ENCODE results near the gene SEBOX.

The SEBOX gene

GRCh38 chr17:28368915-28369683 is 4.1 kb upstream of the SEBOX start:
- DNase-seq (ENCODE audit: low spot score): no peak

DNA sequence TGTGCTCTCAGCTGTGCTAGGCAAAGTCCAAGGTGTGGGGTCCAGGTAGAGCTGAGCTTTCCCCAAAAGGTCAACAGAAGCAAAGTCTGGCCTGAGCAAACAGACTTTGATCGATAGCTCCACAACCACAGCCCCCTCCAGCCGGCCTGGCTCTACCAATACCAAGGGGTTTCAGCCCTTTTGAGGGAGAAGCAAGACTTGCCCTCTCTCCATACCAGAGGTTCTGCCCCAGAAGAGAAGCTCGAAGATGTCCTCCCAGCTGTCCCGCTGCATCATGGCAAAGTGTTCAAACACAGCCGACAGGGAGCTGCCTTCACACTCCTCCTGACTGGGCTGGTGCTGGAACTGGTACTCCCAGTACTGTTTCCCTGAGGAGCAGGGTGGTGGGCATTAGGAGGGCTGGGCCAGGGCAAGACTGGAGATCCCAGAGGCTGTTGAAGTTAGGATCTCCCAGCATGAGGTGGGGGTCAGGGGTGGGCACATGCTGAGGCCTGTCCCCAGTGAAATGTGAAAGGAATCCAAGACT is 3.4 kb upstream of the SEBOX start:
- DNase-seq (ENCODE audit: low spot score): no peak

- DNase-seq (ENCODE audit: low spot score): no peak
Measured at GRCh38 chr17:28367641-28368305, 2.8 kb upstream of the SEBOX start.

- no peak for DNase-seq (ENCODE audit: low spot score)
Measured at GRCh38 chr17:28366605-28367004, 1.6 kb upstream of the SEBOX start.

GRCh38 chr17:28365487-28365886 is 488 bp upstream of the SEBOX start:
- no peak for DNase-seq (ENCODE audit: low spot score)

- no peak for DNase-seq (ENCODE audit: low spot score)
Measured at GRCh38 chr17:28363776-28364650, 986 bp downstream of the SEBOX start.

- DNase-seq (ENCODE audit: low spot score): no peak
Measured at GRCh38 chr17:28363186-28363585, 1.8 kb downstream of the SEBOX start.

DNA sequence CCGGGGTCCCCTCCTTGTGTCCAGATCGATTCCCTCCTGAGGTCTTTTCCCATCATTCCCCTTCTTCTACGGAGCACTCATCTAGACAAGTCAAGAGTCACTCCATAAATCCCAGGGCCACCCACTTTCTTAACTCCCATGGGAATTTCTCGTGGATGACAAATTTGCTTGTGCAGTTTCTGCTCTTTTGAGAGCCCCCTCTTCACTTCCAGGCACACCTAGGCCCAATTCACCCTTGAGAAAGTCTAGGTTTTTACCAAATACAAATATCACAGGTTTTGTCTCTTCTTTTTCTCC is 7.2 kb downstream of the SEBOX start:
- DNase-seq (ENCODE audit: low spot score): no peak

GRCh38 chr17:28357061-28357900 is 7.7 kb downstream of the SEBOX start, which contains the start of gene POLDIP2:
Gene POLDIP2, minus strand, starts transcription at chr17:28357527. Its CDS starts 79 bp downstream, at chr17:28357448.
- DNase-seq (ENCODE audit: low spot score): peak; percentile 95

- DNase-seq (ENCODE audit: low spot score): no peak
Measured at GRCh38 chr17:28350271-28350670, 14.7 kb downstream of the SEBOX start.

DNA sequence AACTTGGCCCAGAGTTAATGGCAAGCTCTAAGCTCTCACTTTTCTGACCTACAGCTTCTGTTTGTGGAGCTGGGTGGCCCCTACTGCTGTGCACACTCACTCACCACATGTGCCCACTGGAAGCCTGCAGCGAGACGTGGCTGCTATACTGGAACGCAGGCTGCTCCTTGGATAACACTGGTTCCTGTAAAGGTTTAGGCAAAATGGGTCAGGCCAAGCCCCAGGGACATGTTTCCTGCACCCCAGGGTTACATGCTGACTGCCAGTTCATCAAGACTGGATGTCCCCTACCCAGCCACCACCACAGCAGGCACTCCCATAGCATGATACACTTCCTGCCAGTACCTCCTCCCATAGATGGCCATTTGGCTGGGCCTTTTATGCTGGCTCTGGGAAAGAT is 16.0 kb downstream of the SEBOX start:
- no peak for DNase-seq (ENCODE audit: low spot score)

- DNase-seq (ENCODE audit: low spot score): peak; percentile 96
Measured at GRCh38 chr17:28347261-28347891, 17.6 kb downstream of the SEBOX start.

DNA sequence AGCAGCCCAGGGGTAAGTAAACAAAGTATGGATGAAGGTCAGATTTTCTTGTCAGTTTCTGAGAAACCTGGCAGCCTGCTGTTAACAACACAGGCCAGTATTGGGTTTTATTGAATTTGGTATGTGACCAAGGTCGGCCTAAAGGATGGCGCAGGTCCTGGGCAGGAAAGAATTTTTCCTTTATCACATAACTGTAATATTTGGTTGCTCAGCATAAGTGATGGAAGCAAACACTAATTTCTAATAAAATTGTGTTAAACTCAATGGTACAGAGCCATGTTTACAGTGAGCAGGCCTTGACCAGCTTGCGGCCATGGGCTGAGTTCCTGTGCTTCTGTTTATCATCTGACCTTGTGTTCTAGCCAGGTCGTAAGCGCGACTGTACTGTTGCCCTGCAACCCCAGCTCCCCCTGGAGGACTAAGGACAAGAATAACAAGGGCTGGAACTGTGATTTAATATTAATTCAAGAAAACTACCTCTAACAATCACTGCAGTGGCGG is 18.2 kb downstream of the SEBOX start:
- no peak for DNase-seq (ENCODE audit: low spot score)

DNA sequence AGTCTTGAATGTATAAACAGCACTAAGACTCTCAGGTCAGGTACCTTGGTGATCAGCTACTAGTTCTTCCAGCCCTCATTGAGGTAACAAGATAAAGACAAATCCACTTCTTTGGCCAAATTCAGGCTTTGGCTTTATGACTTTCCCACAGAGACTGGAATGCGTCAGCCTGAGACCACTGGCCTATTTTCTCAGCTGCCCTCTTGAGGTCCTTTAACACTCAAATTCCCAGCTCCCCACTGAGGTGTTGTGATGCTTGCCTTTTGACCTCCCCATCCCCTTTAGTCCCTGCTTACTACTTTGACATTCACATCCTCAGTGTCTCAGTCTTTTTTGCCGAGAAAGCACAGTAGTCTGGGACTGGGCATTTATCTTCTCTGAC is 18.8 kb downstream of the SEBOX start:
- no peak for DNase-seq (ENCODE audit: low spot score)

GRCh38 chr17:28345419-28346198 is 19.4 kb downstream of the SEBOX start:
- peak; percentile 66 for DNase-seq (ENCODE audit: low spot score)

DNA sequence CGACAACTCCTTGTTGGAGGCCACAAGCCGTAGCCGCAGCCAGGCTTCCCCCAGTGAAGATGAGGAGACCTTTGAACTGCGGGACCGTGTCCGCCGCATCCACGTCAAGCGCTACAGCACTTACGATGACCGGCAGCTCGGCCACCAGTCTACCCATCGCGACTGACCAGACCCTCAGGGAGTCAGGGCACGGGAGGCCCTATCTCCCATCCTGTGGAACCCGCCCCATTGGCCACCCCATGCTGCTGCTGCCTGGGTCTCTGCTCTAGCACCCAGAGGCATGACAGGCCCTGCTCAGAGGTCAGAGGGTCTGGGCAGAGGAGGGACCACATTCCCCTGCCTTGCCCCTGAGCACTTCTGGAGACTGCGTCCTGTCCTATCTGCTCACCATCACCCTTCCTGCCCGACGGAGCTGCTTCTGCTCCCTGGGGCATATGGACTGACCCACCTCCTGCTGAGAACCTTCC is 20.5 kb downstream of the SEBOX start:
- DNase-seq (ENCODE audit: low spot score): no peak

GRCh38 chr17:28344011-28344410 is 21.0 kb downstream of the SEBOX start:
- no peak for DNase-seq (ENCODE audit: low spot score)

GRCh38 chr17:28343491-28343932 is 21.5 kb downstream of the SEBOX start:
- peak; percentile 76 for DNase-seq (ENCODE audit: low spot score)

DNA sequence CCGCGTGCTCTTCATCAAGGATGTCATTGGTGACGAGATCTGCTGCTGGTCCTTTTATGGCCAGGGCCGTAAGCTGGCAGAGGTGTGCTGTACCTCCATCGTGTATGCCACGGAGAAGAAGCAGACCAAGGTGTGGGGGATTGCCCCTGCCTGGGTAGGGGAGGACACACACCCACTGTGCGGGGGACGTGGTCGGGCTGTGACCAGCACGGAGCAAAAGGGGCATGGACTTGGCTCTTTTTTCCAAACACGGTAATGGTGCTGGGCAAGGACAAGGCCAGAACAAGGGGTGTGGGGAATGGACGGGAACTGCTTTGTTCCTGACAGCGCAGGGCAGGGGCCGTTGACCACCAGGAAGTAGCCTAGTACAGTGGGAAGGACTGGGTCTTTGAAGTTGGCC is 22.7 kb downstream of the SEBOX start:
- DNase-seq (ENCODE audit: low spot score): no peak

GRCh38 chr17:28341516-28341915 is 23.5 kb downstream of the SEBOX start:
- DNase-seq (ENCODE audit: low spot score): no peak
